Endothelial cell of umbilical vein (primary cell): ENCODE measurements around the gene RUSF1. TPM values are rescaled to one million over a fixed set of nuclear protein-coding genes. Genes with fewer than 3 reads are reported as not detected.
A peak's percentile ranks its signal among the peaks of the same experiment; 100 is the strongest.

Experiments
- BruUV-seq: library from RNA; stranded (reverse); fragments of 400-500 nt; replicated peaks from 2 replicates; lab custom pipeline; 2021; lab: Mats Ljungman, UMichigan
- CTCF ChIA-PET: fragments of 300-600, 350-600 bp; sonication (Branson Sonifier 250); formaldehyde crosslinking; loops from one replicate; lab custom pipeline; 2021; ENCODE audit warnings: antibody characterized with exemption, inconsistent platforms; lab: Charles Lee
- POLR2A ChIA-PET: fragments of 300-600, 350-600 bp; sonication (Branson Sonifier 250); formaldehyde crosslinking; loops from one replicate; lab custom pipeline; 2021; ENCODE audit warnings: antibody characterized with exemption, inconsistent platforms; lab: Charles Lee
- DNase-seq: peaks from one replicate; pipeline ENCODE4 v3.0.0-alpha.2; 2011; ENCODE audit warnings: low read depth, low spot score
- FAIRE-seq: peaks from 2 replicates; lab custom pipeline; 2011; peaks lifted over from hg19 to GRCh38; lab: Jason Lieb, UNC
- H2AFZ ChIP-seq: 2 replicates; pipeline ENCODE4 v1.6.0; 2012; ENCODE audit warnings: low read depth, low read length, control low read depth, inconsistent platforms
- H3K27ac ChIP-seq: 2 replicates; pipeline ENCODE4 v1.5.1; 2011; ENCODE audit warnings: low read depth, mild to moderate bottlenecking, control low read depth, low read length, moderate library complexity; ENCODE audit not compliant: insufficient read depth
- H3K27me3 ChIP-seq, 2 experiments: 2 replicates each; pipeline versions ENCODE4 v1.6.0 to v1.6.1; 2011; ENCODE audit warnings: low read length in 2 of 2, mixed read lengths in 1 of 2; ENCODE audit not compliant: control insufficient read depth in 2 of 2, insufficient read depth in 2 of 2
- H3K36me3 ChIP-seq, 2 experiments: 2 replicates in 1 of 2; 3 replicates in 1 of 2; pipeline ENCODE4 v1.5.1; 2011; ENCODE audit warnings: low read length in 2 of 2, mild to moderate bottlenecking in 1 of 2, moderate library complexity in 1 of 2; ENCODE audit not compliant: control insufficient read depth in 2 of 2, insufficient read depth in 2 of 2; ENCODE audit errors: extremely low read depth in 1 of 2
- H3K4me1 ChIP-seq: 3 replicates; pipeline ENCODE4 v1.5.1; 2011; ENCODE audit warnings: mild to moderate bottlenecking, low read length; ENCODE audit not compliant: control insufficient read depth, insufficient read depth; ENCODE audit errors: extremely low read depth
- H3K4me2 ChIP-seq: 2 replicates; pipeline ENCODE4 v1.6.1; 2011; ENCODE audit warnings: low read length, control low read depth, mixed read lengths; ENCODE audit not compliant: insufficient read depth
- H3K4me3 ChIP-seq, 3 experiments: fragments of 200-600 bp in 1 of 3; sonication (generic), shearing (Covaris generic) in 1 of 3; replicated peaks in 1 of 3; 2 replicates each; pipeline ENCODE4 v1.5.1; 2011 to 2016; ENCODE audit warnings: control low read depth in 3 of 3, low read length in 3 of 3, mild to moderate bottlenecking in 2 of 3, inconsistent platforms in 1 of 3, low read depth in 1 of 3, moderate library complexity in 1 of 3; ENCODE audit not compliant: insufficient read depth in 1 of 3
- H3K79me2 ChIP-seq: 2 replicates; pipeline ENCODE4 v1.6.0; 2012; ENCODE audit warnings: low read length, inconsistent platforms; ENCODE audit not compliant: control insufficient read depth, insufficient read depth
- H3K9ac ChIP-seq: replicated peaks from 2 replicates; pipeline ENCODE3; 2011; ENCODE audit warnings: low read length, control low read depth; ENCODE audit not compliant: insufficient read depth; ENCODE audit errors: extremely low read depth
- H3K9me1 ChIP-seq: replicated peaks from 3 replicates; pipeline ENCODE4 v1.6.0; 2011; ENCODE audit warnings: mild to moderate bottlenecking, low read length; ENCODE audit not compliant: control insufficient read depth, insufficient read depth; ENCODE audit errors: extremely low read depth
- H3K9me3 ChIP-seq: replicated peaks from 2 replicates; pipeline ENCODE4 v1.5.1; 2012; ENCODE audit warnings: low read length, inconsistent platforms; ENCODE audit not compliant: control insufficient read depth, insufficient read depth
- H4K20me1 ChIP-seq: replicated peaks from 2 replicates; pipeline ENCODE3; 2011; ENCODE audit warnings: mild to moderate bottlenecking, low read length; ENCODE audit not compliant: control insufficient read depth, insufficient read depth; ENCODE audit errors: extremely low read depth
- CTCF ChIP-seq, 2 donors: IDR thresholded peaks; 1 replicate in 1 of 2; 2 replicates in 1 of 2; pipeline ENCODE4 v1.5.1; 2011; ENCODE audit warnings: low read length in 2 of 2, mild to moderate bottlenecking in 2 of 2, moderate library complexity in 2 of 2, control low read depth in 1 of 2, inconsistent platforms in 1 of 2, low read depth in 1 of 2; ENCODE audit not compliant: insufficient read depth in 1 of 2; ENCODE audit errors: extremely low read depth in 1 of 2
- EZH2 ChIP-seq: IDR thresholded peaks from 2 replicates; pipeline ENCODE4 v1.6.1; 2012; ENCODE audit warnings: borderline replicate concordance, low read depth, mild to moderate bottlenecking, moderate library complexity, low read length, inconsistent platforms; ENCODE audit not compliant: severe bottlenecking
- FOS ChIP-seq: IDR thresholded peaks from 2 replicates; pipeline ENCODE4 v1.6.1; 2011; ENCODE audit warnings: mild to moderate bottlenecking, low read length, moderate library complexity, borderline replicate concordance; ENCODE audit not compliant: insufficient read depth
- GATA2 ChIP-seq: IDR thresholded peaks from 2 replicates; pipeline ENCODE4 v1.7.0; 2011; ENCODE audit warnings: low read depth, mild to moderate bottlenecking, moderate library complexity, mixed read lengths, low read length; ENCODE audit not compliant: insufficient read length, insufficient read depth
- JUN ChIP-seq: IDR thresholded peaks from 2 replicates; pipeline ENCODE4 v1.6.1; 2011; ENCODE audit warnings: borderline replicate concordance, low read depth; ENCODE audit not compliant: insufficient read length, insufficient read depth
- MAX ChIP-seq: IDR thresholded peaks from 2 replicates; pipeline ENCODE4 v1.6.1; 2011; ENCODE audit not compliant: insufficient read depth, insufficient read length
- MYC ChIP-seq: IDR thresholded peaks from one replicate; pipeline ENCODE4 v1.6.1; 2011; ENCODE audit warnings: mild to moderate bottlenecking, low read depth, low read length
- POLR2A ChIP-seq: IDR thresholded peaks from 2 replicates; pipeline ENCODE4 v1.6.1; 2012; ENCODE audit warnings: low read depth, mild to moderate bottlenecking, control low read depth, low read length
- POLR2AphosphoS5 ChIP-seq: IDR thresholded peaks from 2 replicates; pipeline ENCODE4 v1.6.1; 2012; ENCODE audit warnings: low read depth, mild to moderate bottlenecking, control low read depth, low read length, moderate library complexity; ENCODE audit not compliant: insufficient read depth
- dilution Hi-C: fragments of 300-500 bp; cut with MboI; formaldehyde crosslinking; loops from one replicate; pipeline ENCODE4 v1.15.0; 2019; ENCODE audit warnings: low sequenced_read_pairs; ENCODE audit not compliant: extremely low pct_ligation_motif_present
- intact Hi-C: fragments of 100-400 bp; cut with micrococcal nuclease; formaldehyde crosslinking; loops from one replicate; pipeline ENCODE4 v1.10.0; 2022
- polyA plus RNA-seq, 4 experiments: library from polyadenylated mRNA; depleted of rRNA in 3 of 4; stranded (reverse) in 3 of 4; unstranded in 1 of 4; fragments of >200 nt; gene quantifications; 2 replicates each; pipeline versions ENCODE4 v1.2.1 to v1.2.3, GENCODE V29; 2011 to 2012; ENCODE audit warnings: missing spikeins in 1 of 4
- total RNA-seq: library from RNA; stranded (reverse); gene quantifications from 2 replicates; pipeline ENCODE4 v1.2.3, GENCODE V29; 2021

The RUSF1 gene
- total and polyA plus RNA-seq, 2 donors (not counting 3 experiments of a cell fraction or from before 2014, with no cell fraction given) = 36.4 to 40.3 TPM

GRCh38 chr16:31473264-31473984 lies 34.8 kb downstream of the RUSF1 start:
- CTCF ChIA-PET = interaction anchor here (0.5 to 3.5 kb wide), 4 partner anchors 14 to 23 kb away, joined by 3 to 53 read pairs (median 3); partner anchors contain the start of gene ARMC5
- no peak overlapping the region for H2AFZ ChIP-seq
- no peak overlapping the region for H3K9ac ChIP-seq
- H3K4me3 ChIP-seq = no peak overlapping the region
- no peaks in the 10 kb centered on the region for H3K9me3 ChIP-seq
- H3K79me2 ChIP-seq = peaks cover 31% of the 10 kb centered on the region
- H3K36me3 ChIP-seq = peaks cover 16 to 20% of the 10 kb centered on the region in 2 experiments
- peaks cover 14% of the 10 kb centered on the region for H3K4me1 ChIP-seq
- dilution Hi-C loops = no loop called here
- H3K4me2 ChIP-seq = peak overlapping the region; percentile 3
- no TSS peak for BruUV-seq
- H3K9me1 ChIP-seq = no peaks in the 10 kb centered on the region
- H3K27me3 ChIP-seq = no peaks in the 10 kb centered on the region
- no peaks in the 10 kb centered on the region for H4K20me1 ChIP-seq
- intact Hi-C loops = loop anchor here (5.0 kb wide), 2 partner anchors 239 to 394 kb away; a partner anchor contains a TSS
- POLR2A ChIA-PET = interaction anchor here (0.6 kb wide), 1 partner anchor 240 kb away, joined by 4 read pairs; a partner anchor contains a TSS
- DNase-seq = no peak
- no peak for FAIRE-seq
- H3K27ac ChIP-seq = no peak overlapping the region
- TF ChIP-seq POLR2A (no peak), GATA2 (peak; percentile 23)

GRCh38 chr16:31472709-31473203 lies 35.4 kb downstream of the RUSF1 start:
- intact Hi-C loops (loop anchor here (1.0 to 5.0 kb wide), 3 partner anchors 13 to 395 kb away; partner anchors contain the start of gene ARMC5), dilution Hi-C loops (no loop called here)
- ChIA-PET CTCF (interaction anchor here (0.5 to 3.5 kb wide), 4 partner anchors 13 to 24 kb away, joined by 3 to 53 read pairs (median 3); partner anchors contain the start of gene ARMC5), POLR2A (interaction anchor here (0.6 kb wide), 1 partner anchor 240 kb away, joined by 4 read pairs; a partner anchor contains a TSS)
- H3K9ac ChIP-seq = peak overlapping the region; percentile 71
- peak overlapping the region; percentile 53 for H3K4me2 ChIP-seq
- H3K9me1 ChIP-seq = no peaks in the 10 kb centered on the region
- peaks cover 31% of the 10 kb centered on the region for H3K79me2 ChIP-seq
- TF ChIP-seq EZH2 = no peak
- TF ChIP-seq CTCF (IDR thresholded peaks at IDR 0.05; ENCODE audit: extremely low read depth in 1 of 2, insufficient read depth in 1 of 2, low read depth in 1 of 2, low read length in 2 of 2) = peak; percentile 68 to 72
- peak; percentile 58 for TF ChIP-seq POLR2A
- TF ChIP-seq FOS = no peak
- no peak for TF ChIP-seq MYC
- TF ChIP-seq POLR2AphosphoS5 = peak; percentile 73
- no peak for TF ChIP-seq JUN
- TF ChIP-seq MAX = no peak
- no peak for TF ChIP-seq GATA2
- BruUV-seq = no TSS peak
- peaks cover 13 to 20% of the 10 kb centered on the region in 2 experiments for H3K36me3 ChIP-seq
- peaks cover 14% of the 10 kb centered on the region for H3K4me1 ChIP-seq
- H3K9me3 ChIP-seq = no peaks in the 10 kb centered on the region
- no peaks in the 10 kb centered on the region for H4K20me1 ChIP-seq
- FAIRE-seq (peak; percentile 89), DNase-seq (peak; percentile 81)
- H3K27me3 ChIP-seq = no peaks in the 10 kb centered on the region
- peak overlapping the region; percentile 19 to 82 (median 71) for H3K4me3 ChIP-seq
- peak overlapping the region; percentile 49 for H3K27ac ChIP-seq
- no peak overlapping the region for H2AFZ ChIP-seq
